ENCODE data around the gene MRPL16. TPM values are rescaled to one million over a fixed set of nuclear protein-coding genes. Genes with fewer than 3 reads are reported as not detected.
A peak's percentile ranks its signal among the peaks of the same experiment; 100 is the strongest.

The MRPL16 gene
- polyA plus RNA-seq, 1 of the 3 experiments (the other 2 are of a cell fraction) = 77.6 TPM

- TF ChIP-seq REST (IDR thresholded peaks at IDR 0.05; ENCODE audit: low read depth, low read length) (no peak), NFIC (IDR thresholded peaks at IDR 0.05; ENCODE audit: borderline replicate concordance) (no peak), RCOR1 (IDR thresholded peaks at IDR 0.05; ENCODE audit: low read length) (no peak)
Measured at GRCh38 chr11:59801981-59802638, 8.5 kb downstream of the MRPL16 start (continued).

- no peak overlapping the region for H3K4me3 ChIP-seq (ENCODE audit: low read depth in 2 of 2, low read length in 1 of 2)
Measured at GRCh38 chr11:59801160-59801706, 9.3 kb downstream of the MRPL16 start.

GRCh38 chr11:59800390-59801025 is 10.1 kb downstream of the MRPL16 start:
- no peak for DNase-seq
- CTCF ChIA-PET = interaction anchor here (1.4 to 7.2 kb wide), 5 partner anchors 9 to 104 kb away, joined by 4 to 88 read pairs (median 6); partner anchors contain the start of gene STX3
- TF ChIP-seq ELF1 (IDR thresholded peaks at IDR 0.05) (no peak), MEF2A (IDR thresholded peaks at IDR 0.05; ENCODE audit: borderline replicate concordance, low read depth) (no peak), USF2 (IDR thresholded peaks at IDR 0.05; ENCODE audit: borderline replicate concordance, low read depth, low read length) (no peak), GABPA (IDR thresholded peaks at IDR 0.05; ENCODE audit: low read depth) (no peak), MAX (IDR thresholded peaks at IDR 0.05; ENCODE audit: low read depth) (no peak), MXI1 (IDR thresholded peaks at IDR 0.05; ENCODE audit: low read depth, low read length) (no peak), USF1 (IDR thresholded peaks at IDR 0.05; ENCODE audit: borderline replicate concordance, low read depth) (no peak), CHD2 (IDR thresholded peaks at IDR 0.05; ENCODE audit: low read length, partially characterized antibody) (no peak), TAF1 (IDR thresholded peaks at IDR 0.05; ENCODE audit: borderline replicate concordance, low read depth, low read length) (no peak), RCOR1 (IDR thresholded peaks at IDR 0.05; ENCODE audit: low read length) (no peak), POLR2AphosphoS5 (IDR thresholded peaks at IDR 0.05; ENCODE audit: low read depth, low read length) (no peak), TEAD4 (IDR thresholded peaks at IDR 0.05; ENCODE audit: borderline replicate concordance, insufficient read depth) (no peak), SIN3A (IDR thresholded peaks at IDR 0.05; ENCODE audit: borderline replicate concordance, low read depth, low read length) (no peak), FOSL2 (IDR thresholded peaks at IDR 0.05; ENCODE audit: borderline replicate concordance, low read depth) (no peak)

More at GRCh38 chr11:59801160-59801706, 9.3 kb downstream of the MRPL16 start:
- Histone ChIP-seq H3F3A (replicated peaks; ENCODE audit: insufficient read depth) (peaks cover 25% of the 10 kb centered on the region), H3K27ac (ENCODE audit: low read depth in 2 of 2, low read length in 1 of 2) (peak overlapping the region in 1 of 2 experiments; percentile 43; a peak in 1 of 4 replicates), H3K27me3 (ENCODE audit: insufficient read depth) (no peaks in the 10 kb centered on the region), H4K20me1 (ENCODE audit: insufficient read depth) (no peaks in the 10 kb centered on the region), H3K36me3 (replicated peaks in 1 of 2; ENCODE audit: control insufficient read depth in 1 of 2, insufficient read depth in 2 of 2, low read length in 1 of 2) (peaks cover 48 to 51% of the 10 kb centered on the region in 2 experiments), H2AFZ (ENCODE audit: low read depth) (no peak overlapping the region), H3K79me2 (ENCODE audit: insufficient read depth) (no peaks in the 10 kb centered on the region), H3K4me1 (ENCODE audit: control insufficient read depth in 1 of 2, insufficient read depth in 2 of 2, low read depth in 1 of 2, low read length in 1 of 2) (no peaks in the 10 kb centered on the region), H3K4me2 (no peak overlapping the region), H3K9me3 (no peaks in the 10 kb centered on the region), H3K9ac (no peak overlapping the region), H3K9me2 (no peaks in the 10 kb centered on the region)
- 0 out of 2 replicates have a peak, but pooled peaks have one; percentile 20 for TF ChIP-seq NFIC (IDR thresholded peaks at IDR 0.05; ENCODE audit: borderline replicate concordance)
- TF ChIP-seq FOXJ3 (CRISPR knock-in tag; IDR thresholded peaks at IDR 0.05) = no peak
- no peak for TF ChIP-seq TAF1 (IDR thresholded peaks at IDR 0.05; ENCODE audit: borderline replicate concordance, low read depth, low read length)
- no peak for TF ChIP-seq EZH2phosphoT487 (IDR thresholded peaks at IDR 0.05; ENCODE audit: borderline replicate concordance, low read depth)
- no peak for TF ChIP-seq RAD21 (IDR thresholded peaks at IDR 0.05; ENCODE audit: low read length)
- no peak for TF ChIP-seq RCOR1 (IDR thresholded peaks at IDR 0.05; ENCODE audit: low read length)
- ChIA-PET POLR2A (interaction anchor here (0.6 kb wide), 1 partner anchor 46 kb away, joined by 4 read pairs; the partner anchor contains the start of gene STX3), CTCF (interaction anchor here (0.8 to 7.2 kb wide), 18 partner anchors 8 to 113 kb away, joined by 3 to 88 read pairs (median 4); partner anchors contain the start of gene STX3)
- WGBS (ENCODE audit: low lambda C conversion rate) = 71% methylated on average over 2 of the region's 2 CpGs
- DNase-seq = no peak

More at GRCh38 chr11:59800390-59801025, 10.1 kb downstream of the MRPL16 start:
- no peak overlapping the region for H3K4me3 ChIP-seq (ENCODE audit: low read depth in 2 of 2, low read length in 1 of 2)
- H2AFZ ChIP-seq (ENCODE audit: low read depth) = no peak overlapping the region
- H3K27ac ChIP-seq (ENCODE audit: low read depth in 2 of 2, low read length in 1 of 2) = no peak overlapping the region
- H3K9me2 ChIP-seq = no peaks in the 10 kb centered on the region
- no peaks in the 10 kb centered on the region for H3K79me2 ChIP-seq (ENCODE audit: insufficient read depth)
- H3K4me1 ChIP-seq (ENCODE audit: control insufficient read depth in 1 of 2, insufficient read depth in 2 of 2, low read depth in 1 of 2, low read length in 1 of 2) = no peaks in the 10 kb centered on the region
- no peaks in the 10 kb centered on the region for H3K27me3 ChIP-seq (ENCODE audit: insufficient read depth)
- no peaks in the 10 kb centered on the region for H3K9me3 ChIP-seq
- no peaks in the 10 kb centered on the region for H4K20me1 ChIP-seq (ENCODE audit: insufficient read depth)
- peaks cover 48% of the 10 kb centered on the region in 2 experiments for H3K36me3 ChIP-seq (replicated peaks in 1 of 2; ENCODE audit: control insufficient read depth in 1 of 2, insufficient read depth in 2 of 2, low read length in 1 of 2)
- WGBS (ENCODE audit: low lambda C conversion rate) = 86% methylated on average over 7 of the region's 7 CpGs
- no peak overlapping the region for H3K4me2 ChIP-seq
- H3F3A ChIP-seq (replicated peaks; ENCODE audit: insufficient read depth) = peaks cover 25% of the 10 kb centered on the region
- H3K9ac ChIP-seq = no peak overlapping the region
- POLR2A ChIA-PET = no interaction called here
